Coronary artery (tissue), 2 donors: ENCODE data around the gene DIPK1B.
A peak's percentile ranks its signal among the peaks of the same experiment; 100 is the strongest.

Experiments used
- DNase-seq: peaks from one replicate; pipeline ENCODE4 v3.0.0-alpha.2; 2017; ENCODE audit warnings: low spot score
- H3K27ac ChIP-seq, 2 donors: fragments of 200-600 bp; sonication (generic); one replicate each; pipeline ENCODE4 v1.5.1; 2016 to 2019
- H3K4me3 ChIP-seq: fragments of 200-600 bp; sonication (generic); 2 replicates; pipeline ENCODE4 v1.5.1; 2016; ENCODE audit warnings: mild to moderate bottlenecking, moderate library complexity
- TF ChIP-seq, protein P1 (sequence below): fragments of 200-600 bp; sonication (generic); IDR thresholded peaks from one replicate; pipeline ENCODE4 v1.5.1; 2019; ENCODE audit warnings: antibody characterized with exemption

DIPK1B gene

DNA sequence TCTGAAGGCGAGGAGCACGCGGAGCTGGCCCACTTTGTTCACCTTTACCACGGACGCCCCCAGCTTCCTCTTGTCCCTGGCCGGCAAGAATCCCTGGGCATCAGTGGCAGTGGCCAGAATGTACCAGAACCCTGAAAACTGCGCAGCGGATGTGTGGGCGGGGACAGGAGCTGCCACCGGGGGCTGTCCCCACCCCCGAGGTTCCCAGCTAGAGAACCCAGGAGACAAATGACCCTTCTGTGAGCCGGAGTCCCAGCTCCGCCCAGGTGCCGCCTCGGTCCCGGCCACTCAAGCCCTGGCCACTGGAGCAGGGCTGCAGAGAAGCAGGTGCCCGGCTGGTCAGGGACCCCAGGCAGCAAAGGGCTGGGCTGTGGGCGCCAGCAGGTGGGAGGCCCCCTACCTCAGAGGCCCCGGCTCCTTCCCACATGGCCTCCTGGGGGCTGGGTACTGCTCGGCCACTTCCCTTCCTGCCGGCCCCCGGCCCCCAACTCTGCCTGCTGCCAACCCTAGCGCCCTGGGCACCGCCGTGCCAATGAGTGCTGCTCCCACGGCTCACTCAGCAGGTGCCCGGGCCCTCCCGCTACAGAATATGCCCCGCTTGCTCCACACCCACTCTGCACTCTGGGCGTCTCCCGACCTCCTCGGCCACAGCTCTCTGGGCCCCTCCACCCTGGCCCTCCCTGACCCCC, 29.7 kb downstream of the DIPK1B start:
- Histone ChIP-seq H3K4me3 (peak overlapping the region; percentile 28), H3K27ac (no peak overlapping the region)
- DNase-seq = no peak
- TF ChIP-seq, protein P1, sequence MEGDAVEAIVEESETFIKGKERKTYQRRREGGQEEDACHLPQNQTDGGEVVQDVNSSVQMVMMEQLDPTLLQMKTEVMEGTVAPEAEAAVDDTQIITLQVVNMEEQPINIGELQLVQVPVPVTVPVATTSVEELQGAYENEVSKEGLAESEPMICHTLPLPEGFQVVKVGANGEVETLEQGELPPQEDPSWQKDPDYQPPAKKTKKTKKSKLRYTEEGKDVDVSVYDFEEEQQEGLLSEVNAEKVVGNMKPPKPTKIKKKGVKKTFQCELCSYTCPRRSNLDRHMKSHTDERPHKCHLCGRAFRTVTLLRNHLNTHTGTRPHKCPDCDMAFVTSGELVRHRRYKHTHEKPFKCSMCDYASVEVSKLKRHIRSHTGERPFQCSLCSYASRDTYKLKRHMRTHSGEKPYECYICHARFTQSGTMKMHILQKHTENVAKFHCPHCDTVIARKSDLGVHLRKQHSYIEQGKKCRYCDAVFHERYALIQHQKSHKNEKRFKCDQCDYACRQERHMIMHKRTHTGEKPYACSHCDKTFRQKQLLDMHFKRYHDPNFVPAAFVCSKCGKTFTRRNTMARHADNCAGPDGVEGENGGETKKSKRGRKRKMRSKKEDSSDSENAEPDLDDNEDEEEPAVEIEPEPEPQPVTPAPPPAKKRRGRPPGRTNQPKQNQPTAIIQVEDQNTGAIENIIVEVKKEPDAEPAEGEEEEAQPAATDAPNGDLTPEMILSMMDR = no peak

DNA sequence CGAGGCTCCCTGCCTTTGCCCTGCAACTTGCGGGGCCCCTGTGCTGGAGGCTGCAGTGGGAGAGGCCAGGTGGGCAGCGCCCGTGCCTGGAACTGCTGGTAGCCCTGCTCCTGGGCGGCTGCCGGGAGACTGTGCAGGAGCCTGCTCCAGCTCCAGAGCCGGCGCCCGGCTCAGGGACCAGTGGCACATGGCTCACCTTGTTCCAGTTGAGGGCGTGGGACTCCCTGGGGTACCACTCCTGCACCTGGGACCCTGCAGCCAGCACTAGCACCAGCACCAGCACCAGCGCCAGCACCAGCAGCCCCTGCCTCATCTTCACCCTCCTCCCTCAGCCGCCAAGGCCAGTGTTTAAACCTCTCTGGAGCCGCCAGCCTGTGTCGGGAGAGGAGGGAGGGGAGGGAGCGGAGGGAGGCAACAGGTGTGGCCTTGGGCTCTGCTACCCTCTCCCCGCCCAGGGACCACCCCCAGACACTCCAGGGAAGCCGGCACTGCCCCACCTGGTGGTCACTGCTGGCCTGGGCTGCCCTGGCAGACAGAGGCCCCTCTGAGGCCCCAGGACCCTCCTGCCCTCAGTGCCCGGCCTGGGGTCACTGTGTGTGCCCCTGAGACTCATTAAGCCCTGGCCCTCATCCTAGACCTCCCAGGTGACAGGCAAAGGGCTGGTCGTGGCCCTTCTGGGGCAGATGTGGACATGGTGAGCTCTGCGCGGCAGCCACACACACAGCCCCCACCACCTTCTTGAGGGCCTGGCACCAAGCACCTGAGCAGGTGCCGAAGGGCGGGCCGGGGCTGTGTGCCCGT, 30.4 kb downstream of the DIPK1B start, which contains the start of gene LCN10:
Gene LCN10 (minus strand): TSS at position 350 of the 801 bp plus-strand sequence. CDS start 37 bp downstream, at position 313.
- no peak for DNase-seq
- H3K27ac ChIP-seq = no peak within 1 kb of the TSS
- TF ChIP-seq, protein P1 = no peak
- H3K4me3 ChIP-seq = peak within 1 kb of the TSS; percentile 28

DNA sequence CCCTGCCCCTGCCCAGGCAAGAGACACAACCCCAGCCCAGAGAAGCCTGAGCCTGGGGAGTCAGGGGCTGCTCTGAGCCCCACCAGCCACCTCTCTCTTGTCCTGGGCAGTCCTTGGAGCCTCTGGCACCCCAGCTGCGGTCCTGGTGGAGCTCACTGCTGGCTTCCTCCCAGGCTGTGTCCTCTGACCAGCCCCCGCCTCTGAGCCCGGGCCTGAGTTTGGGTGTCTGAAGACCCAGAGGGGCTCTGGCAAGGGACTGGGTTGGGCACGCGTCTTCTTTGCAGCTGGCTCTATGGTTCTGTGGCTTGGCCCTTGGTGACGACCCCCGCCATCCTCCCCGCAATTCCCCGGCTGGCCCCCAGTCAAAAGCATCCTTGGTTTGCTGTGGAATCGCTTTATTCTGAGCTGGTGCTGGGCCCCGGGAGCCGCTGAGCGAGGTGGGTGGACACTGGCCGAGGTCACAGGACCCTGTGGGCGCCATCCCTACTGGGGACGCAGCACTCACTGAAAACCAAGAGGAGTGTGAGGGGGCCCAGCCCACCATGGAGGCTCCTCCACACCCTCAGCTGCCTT, 31.4 kb downstream of the DIPK1B start:
- DNase-seq = no peak
- H3K4me3 ChIP-seq = no peak overlapping the region
- no peak overlapping the region for H3K27ac ChIP-seq
- TF ChIP-seq, protein P1 = no peak

DNA sequence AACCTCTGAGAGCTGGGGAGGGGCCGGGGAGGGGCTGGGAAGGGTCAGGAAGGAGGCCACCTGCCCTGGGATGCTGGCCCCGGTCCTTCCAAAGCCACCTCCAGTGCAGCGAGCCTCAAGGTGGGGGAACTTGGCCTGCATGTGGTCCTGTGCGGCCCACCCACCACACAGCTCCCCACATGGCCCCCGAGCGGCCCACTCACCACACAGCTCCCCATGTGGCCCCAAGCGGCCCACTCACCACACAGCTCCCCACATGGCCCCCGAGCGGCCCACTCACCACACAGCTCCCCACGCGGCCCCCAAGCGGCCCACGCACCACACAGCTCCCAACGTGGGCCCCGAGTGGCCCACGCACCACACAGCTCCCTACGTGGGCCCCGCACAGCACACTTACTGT, 32.4 kb downstream of the DIPK1B start:
- Histone ChIP-seq H3K4me3 (peak overlapping the region; percentile 14), H3K27ac (no peak overlapping the region)
- TF ChIP-seq, protein P1 = no peak
- DNase-seq = no peak

DNA sequence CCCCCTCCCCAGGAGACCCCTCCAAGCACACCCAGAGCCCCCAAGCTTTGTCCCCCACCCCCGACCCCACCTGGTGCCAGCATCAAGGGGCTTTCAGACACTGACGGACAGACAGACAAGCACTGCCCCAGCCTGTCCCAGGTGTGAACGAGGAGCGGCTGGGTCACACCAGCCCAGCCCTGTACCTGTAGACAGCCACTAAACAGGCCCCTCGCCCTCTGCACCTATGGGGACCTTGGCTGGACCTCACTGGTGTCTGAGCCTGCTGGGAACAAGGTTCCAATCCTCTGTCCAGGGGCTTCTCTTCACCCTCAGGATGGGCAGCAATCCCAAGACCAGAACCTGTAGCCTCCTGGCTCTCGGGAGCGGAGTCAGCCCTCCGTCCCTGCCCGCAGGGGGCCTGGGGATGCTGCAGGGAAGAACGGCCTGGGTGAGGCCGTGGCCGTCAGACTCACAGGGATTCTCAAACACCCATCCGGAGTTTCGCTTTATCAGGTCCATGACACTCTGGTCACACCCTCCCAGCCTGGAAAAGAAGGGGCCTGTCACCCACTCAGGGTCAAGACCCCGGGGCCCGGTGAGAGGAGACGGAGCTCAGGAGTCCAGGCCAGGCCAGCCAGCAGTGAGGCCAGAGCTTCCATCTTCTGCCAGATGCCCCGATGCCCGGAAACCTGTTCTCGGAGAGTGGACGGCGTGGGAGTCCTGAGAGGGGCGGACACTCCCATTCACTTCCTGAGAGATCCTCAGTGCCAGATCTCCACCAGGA, 33.2 kb downstream of the DIPK1B start:
- peak overlapping the region in 1 of 2 donors; percentile 13 for H3K27ac ChIP-seq
- peak overlapping the region; percentile 14 for H3K4me3 ChIP-seq
- DNase-seq = no peak
- TF ChIP-seq, protein P1 = no peak

DNA sequence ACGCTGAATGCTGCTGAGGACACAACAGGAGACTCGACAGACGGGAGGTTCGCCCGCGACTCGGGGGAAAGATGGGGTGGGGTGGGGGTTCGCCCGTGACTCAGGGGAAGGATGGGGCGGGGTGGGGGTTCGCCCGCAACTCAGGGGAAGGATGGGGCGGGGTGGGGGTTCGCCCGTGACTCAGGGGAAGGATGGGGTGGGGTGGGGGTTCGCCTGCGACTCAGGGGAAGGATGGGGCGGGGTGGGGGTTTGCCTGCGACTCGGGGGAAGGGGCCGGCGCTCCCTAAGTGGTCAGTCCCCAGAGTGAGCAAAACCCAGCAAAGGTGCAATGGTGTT, 33.8 kb downstream of the DIPK1B start:
- TF ChIP-seq, protein P1 = no peak
- no peak overlapping the region for H3K27ac ChIP-seq
- no peak for DNase-seq
- no peak overlapping the region for H3K4me3 ChIP-seq
